ENCODE data around the gene MAD2L1.

Gene MAD2L1

DNA sequence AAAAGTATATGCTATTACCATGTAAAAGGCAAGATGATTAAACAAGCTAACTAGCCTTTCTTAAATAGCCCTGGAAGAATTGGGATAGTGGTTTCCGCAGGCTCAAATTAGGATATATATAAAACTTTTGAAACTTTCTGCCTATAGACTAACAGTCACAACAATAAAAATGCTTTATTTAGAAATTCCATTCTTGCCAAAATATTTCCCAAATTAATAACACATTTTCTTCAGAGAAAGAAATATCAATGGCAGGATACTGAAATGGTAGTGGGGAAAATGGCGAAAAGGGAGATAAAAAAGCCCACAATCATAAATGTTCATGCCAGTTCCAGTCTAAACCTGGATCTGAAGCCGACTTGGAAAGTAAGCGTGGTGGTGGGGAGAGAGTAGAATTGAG lies 56.0 kb downstream of the MAD2L1 start:
- Histone ChIP-seq H3K79me2 (ENCODE audit: insufficient read depth, low read length) (no peaks in the 10 kb centered on the region), H3F3A (ENCODE audit: insufficient read depth, low read length) (no peaks in the 10 kb centered on the region), H3K27me3 (ENCODE audit: insufficient read depth, low read length) (no peaks in the 10 kb centered on the region), H3K36me3 (ENCODE audit: insufficient read depth, low read length) (no peaks in the 10 kb centered on the region), H3K9me3 (ENCODE audit: low read length) (no peaks in the 10 kb centered on the region), H3K27ac (ENCODE audit: low read depth, low read length, poor library complexity, severe bottlenecking) (no peak overlapping the region), H3K4me1 (ENCODE audit: insufficient read depth, low read length, severe bottlenecking) (no peaks in the 10 kb centered on the region), H3K9ac (ENCODE audit: low read length) (no peak overlapping the region), H2AFZ (ENCODE audit: low read length) (no peak overlapping the region), H4K20me1 (ENCODE audit: insufficient read depth, low read length) (no peaks in the 10 kb centered on the region), H3K4me3 (ENCODE audit: low read depth, low read length, poor library complexity, severe bottlenecking) (no peak overlapping the region), H3K9me2 (ENCODE audit: low read depth, low read length) (no peaks in the 10 kb centered on the region), H3K4me2 (ENCODE audit: low read length) (no peak overlapping the region)
- no peak for TF ChIP-seq EZH2 (IDR thresholded peaks at IDR 0.05; ENCODE audit: borderline replicate concordance, low read length)
- TF ChIP-seq, protein P1, sequence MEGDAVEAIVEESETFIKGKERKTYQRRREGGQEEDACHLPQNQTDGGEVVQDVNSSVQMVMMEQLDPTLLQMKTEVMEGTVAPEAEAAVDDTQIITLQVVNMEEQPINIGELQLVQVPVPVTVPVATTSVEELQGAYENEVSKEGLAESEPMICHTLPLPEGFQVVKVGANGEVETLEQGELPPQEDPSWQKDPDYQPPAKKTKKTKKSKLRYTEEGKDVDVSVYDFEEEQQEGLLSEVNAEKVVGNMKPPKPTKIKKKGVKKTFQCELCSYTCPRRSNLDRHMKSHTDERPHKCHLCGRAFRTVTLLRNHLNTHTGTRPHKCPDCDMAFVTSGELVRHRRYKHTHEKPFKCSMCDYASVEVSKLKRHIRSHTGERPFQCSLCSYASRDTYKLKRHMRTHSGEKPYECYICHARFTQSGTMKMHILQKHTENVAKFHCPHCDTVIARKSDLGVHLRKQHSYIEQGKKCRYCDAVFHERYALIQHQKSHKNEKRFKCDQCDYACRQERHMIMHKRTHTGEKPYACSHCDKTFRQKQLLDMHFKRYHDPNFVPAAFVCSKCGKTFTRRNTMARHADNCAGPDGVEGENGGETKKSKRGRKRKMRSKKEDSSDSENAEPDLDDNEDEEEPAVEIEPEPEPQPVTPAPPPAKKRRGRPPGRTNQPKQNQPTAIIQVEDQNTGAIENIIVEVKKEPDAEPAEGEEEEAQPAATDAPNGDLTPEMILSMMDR (IDR thresholded peaks at IDR 0.05; ENCODE audit: low read length), result no peak

DNA sequence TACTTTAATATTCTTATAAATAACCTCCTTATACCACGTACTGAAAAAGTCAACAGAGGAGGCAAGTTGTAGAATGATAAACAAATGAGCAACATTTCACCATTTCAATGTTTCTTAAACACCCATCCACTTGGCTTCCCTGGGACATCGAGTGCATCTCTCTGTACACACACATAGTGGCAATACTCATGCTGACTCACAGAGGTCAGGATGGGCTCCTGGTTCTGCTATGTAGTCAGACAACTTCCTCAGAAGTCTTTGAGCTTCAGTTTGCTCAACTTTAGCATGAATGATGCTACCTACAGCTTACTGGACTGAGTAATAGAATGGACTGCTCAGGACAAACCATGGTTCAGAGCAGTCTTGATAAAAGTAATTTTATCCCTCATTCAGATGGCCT lies 56.9 kb downstream of the MAD2L1 start:
- Histone ChIP-seq H3K27me3 (ENCODE audit: insufficient read depth, low read length) (no peaks in the 10 kb centered on the region), H3K9ac (ENCODE audit: low read length) (no peak overlapping the region), H3K27ac (ENCODE audit: low read depth, low read length, poor library complexity, severe bottlenecking) (no peak overlapping the region), H2AFZ (ENCODE audit: low read length) (no peak overlapping the region), H3K9me2 (ENCODE audit: low read depth, low read length) (no peaks in the 10 kb centered on the region), H3K79me2 (ENCODE audit: insufficient read depth, low read length) (no peaks in the 10 kb centered on the region), H3K4me3 (ENCODE audit: low read depth, low read length, poor library complexity, severe bottlenecking) (no peak overlapping the region), H3K9me3 (ENCODE audit: low read length) (no peaks in the 10 kb centered on the region), H3K4me2 (ENCODE audit: low read length) (no peak overlapping the region), H3F3A (ENCODE audit: insufficient read depth, low read length) (no peaks in the 10 kb centered on the region), H3K4me1 (ENCODE audit: insufficient read depth, low read length, severe bottlenecking) (no peaks in the 10 kb centered on the region), H4K20me1 (ENCODE audit: insufficient read depth, low read length) (no peaks in the 10 kb centered on the region), H3K36me3 (ENCODE audit: insufficient read depth, low read length) (no peaks in the 10 kb centered on the region)
- TF ChIP-seq, protein P1 (IDR thresholded peaks at IDR 0.05; ENCODE audit: low read length), result no peak
- TF ChIP-seq EZH2 (IDR thresholded peaks at IDR 0.05; ENCODE audit: borderline replicate concordance, low read length), result no peak

DNA sequence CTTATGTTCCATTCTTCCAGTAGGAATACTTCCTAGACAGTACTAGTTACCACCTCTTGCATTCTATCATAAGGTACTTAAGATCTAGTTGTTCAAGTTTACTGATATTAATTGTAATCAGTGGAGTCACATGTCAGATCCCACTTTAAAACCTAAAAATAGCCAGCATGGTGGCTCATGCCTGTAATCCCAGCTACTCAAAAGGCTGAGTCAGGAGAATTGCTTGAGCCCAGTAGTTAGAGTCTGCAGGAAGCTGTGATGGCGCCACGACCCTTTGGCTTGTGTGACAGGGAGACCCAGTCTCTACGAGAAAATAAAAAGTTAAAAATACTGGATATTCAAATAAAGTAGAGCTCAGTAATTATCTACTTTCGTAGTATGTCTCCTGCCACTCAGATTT lies 57.7 kb downstream of the MAD2L1 start:
- H3K4me1 ChIP-seq (ENCODE audit: insufficient read depth, low read length, severe bottlenecking), result no peaks in the 10 kb centered on the region
- H3K79me2 ChIP-seq (ENCODE audit: insufficient read depth, low read length), result no peaks in the 10 kb centered on the region
- H3K9ac ChIP-seq (ENCODE audit: low read length), result no peak overlapping the region
- no peaks in the 10 kb centered on the region for H4K20me1 ChIP-seq (ENCODE audit: insufficient read depth, low read length)
- H3K27ac ChIP-seq (ENCODE audit: low read depth, low read length, poor library complexity, severe bottlenecking), result no peak overlapping the region
- no peak overlapping the region for H3K4me2 ChIP-seq (ENCODE audit: low read length)
- no peaks in the 10 kb centered on the region for H3K36me3 ChIP-seq (ENCODE audit: insufficient read depth, low read length)
- no peak for TF ChIP-seq EZH2 (IDR thresholded peaks at IDR 0.05; ENCODE audit: borderline replicate concordance, low read length)
- H3K9me2 ChIP-seq (ENCODE audit: low read depth, low read length), result no peaks in the 10 kb centered on the region
- H3K9me3 ChIP-seq (ENCODE audit: low read length), result no peaks in the 10 kb centered on the region
- H3K4me3 ChIP-seq (ENCODE audit: low read depth, low read length, poor library complexity, severe bottlenecking), result no peak overlapping the region
- no peaks in the 10 kb centered on the region for H3K27me3 ChIP-seq (ENCODE audit: insufficient read depth, low read length)
- no peak overlapping the region for H2AFZ ChIP-seq (ENCODE audit: low read length)
- H3F3A ChIP-seq (ENCODE audit: insufficient read depth, low read length), result no peaks in the 10 kb centered on the region

DNA sequence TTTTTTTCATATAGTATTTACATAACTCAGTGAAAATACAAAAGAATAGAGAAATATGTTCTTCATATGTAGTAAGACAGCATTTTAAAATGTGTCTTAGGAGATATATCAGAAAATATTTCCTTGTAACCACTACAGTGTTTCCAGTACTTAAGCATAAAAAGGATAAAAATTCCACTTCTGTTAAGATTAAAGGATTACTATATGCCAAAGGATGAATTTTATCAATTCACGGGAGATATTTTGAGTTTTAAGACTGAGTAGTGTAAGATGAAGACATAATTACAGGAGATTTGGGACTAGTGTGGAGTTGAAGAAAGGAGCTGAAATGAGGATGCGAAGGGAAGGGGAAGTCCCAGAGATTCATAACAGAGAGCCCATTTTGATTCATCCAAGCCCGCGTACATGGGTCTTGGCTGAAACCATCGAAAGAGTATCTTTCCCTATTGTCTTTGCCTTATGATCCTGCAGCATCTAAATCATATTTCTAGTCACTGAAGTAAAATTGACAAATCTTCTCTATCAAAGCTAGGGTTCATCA lies 58.7 kb downstream of the MAD2L1 start:
- Histone ChIP-seq H3K4me3 (ENCODE audit: low read depth, low read length, poor library complexity, severe bottlenecking) (no peak overlapping the region), H4K20me1 (ENCODE audit: insufficient read depth, low read length) (no peaks in the 10 kb centered on the region), H3K36me3 (ENCODE audit: insufficient read depth, low read length) (no peaks in the 10 kb centered on the region), H3K4me1 (ENCODE audit: insufficient read depth, low read length, severe bottlenecking) (no peaks in the 10 kb centered on the region), H2AFZ (ENCODE audit: low read length) (no peak overlapping the region), H3K79me2 (ENCODE audit: insufficient read depth, low read length) (no peaks in the 10 kb centered on the region), H3K4me2 (ENCODE audit: low read length) (no peak overlapping the region), H3F3A (ENCODE audit: insufficient read depth, low read length) (no peaks in the 10 kb centered on the region), H3K9me2 (ENCODE audit: low read depth, low read length) (no peaks in the 10 kb centered on the region), H3K27me3 (ENCODE audit: insufficient read depth, low read length) (no peaks in the 10 kb centered on the region), H3K27ac (ENCODE audit: low read depth, low read length, poor library complexity, severe bottlenecking) (no peak overlapping the region), H3K9ac (ENCODE audit: low read length) (no peak overlapping the region), H3K9me3 (ENCODE audit: low read length) (no peaks in the 10 kb centered on the region)
- TF ChIP-seq, protein P1 (IDR thresholded peaks at IDR 0.05; ENCODE audit: low read length), result no peak
- no peak for TF ChIP-seq EZH2 (IDR thresholded peaks at IDR 0.05; ENCODE audit: borderline replicate concordance, low read length)

Measured in OCI-LY1 (cell line).